GM19035 (cell line): ENCODE results near the gene S1PR4.
"Not testable (repeated sequence)": the region's sequence is repeated elsewhere in the genome, so short reads cannot be mapped to it uniquely, and the experiment has no call there.

Experiments used
- ATAC-seq: cut with Tn5 transposase; IDR thresholded peaks from one replicate; pipeline ENCODE4 v1.9.1; 2021; ENCODE audit not compliant: unreplicated experiment

S1PR4 gene

GRCh38 chr19:3211191-3211590 is 32.6 kb downstream of the S1PR4 start:
- ATAC-seq = no peak

- no peak for ATAC-seq
Measured at GRCh38 chr19:3213159-3213558, 34.6 kb downstream of the S1PR4 start.

GRCh38 chr19:3216874-3217273 is 38.3 kb downstream of the S1PR4 start:
- no peak for ATAC-seq

GRCh38 chr19:3220576-3220975 is 42.0 kb downstream of the S1PR4 start:
- ATAC-seq = no peak

- ATAC-seq = not testable (repeated sequence)
Measured at GRCh38 chr19:3221576-3221975, 43.0 kb downstream of the S1PR4 start.

GRCh38 chr19:3222709-3223108 is 44.1 kb downstream of the S1PR4 start:
- no peak for ATAC-seq

GRCh38 chr19:3224346-3225168 is 46.0 kb downstream of the S1PR4 start, which contains the start of gene CELF5:
Gene CELF5, plus strand, starts transcription at chr19:3224661. Its CDS starts 79 bp downstream, at chr19:3224740.
- no peak for ATAC-seq

- ATAC-seq = no peak
Measured at GRCh38 chr19:3225169-3225485, 46.6 kb downstream of the S1PR4 start.

- ATAC-seq = no peak
Measured at GRCh38 chr19:3225677-3226093, 47.1 kb downstream of the S1PR4 start.

- ATAC-seq = no peak
Measured at GRCh38 chr19:3227054-3227626, 48.6 kb downstream of the S1PR4 start.

- no peak for ATAC-seq
Measured at GRCh38 chr19:3229346-3229743, 50.8 kb downstream of the S1PR4 start.
